ENCODE data around the gene P2RX1.

DNA sequence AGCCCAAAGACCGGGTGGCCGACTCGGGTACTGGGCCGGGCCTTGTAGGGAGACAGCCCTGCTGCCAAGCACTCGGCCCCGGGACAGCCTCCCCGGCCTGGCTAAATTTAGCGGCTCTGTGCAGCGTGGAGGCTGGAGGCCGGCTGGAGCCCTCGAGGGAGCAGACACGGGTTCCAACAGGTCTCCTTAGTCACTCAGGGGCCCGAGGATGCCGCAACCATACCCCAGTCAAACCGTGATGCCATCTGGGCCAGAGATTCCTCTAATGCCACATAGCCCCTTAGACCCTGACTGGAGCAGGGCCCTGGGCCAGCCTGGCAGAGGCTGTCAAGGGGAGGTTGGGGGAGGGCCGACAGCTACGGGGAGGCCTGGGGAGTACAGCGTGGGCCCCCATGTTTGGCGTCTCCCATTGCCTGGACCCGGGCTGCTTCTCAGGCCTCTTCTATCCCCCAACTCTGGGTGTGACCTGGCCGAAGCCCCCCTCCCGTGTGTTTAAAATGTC is 2.9 kb upstream of the P2RX1 start:
- TF ChIP-seq, protein P1, sequence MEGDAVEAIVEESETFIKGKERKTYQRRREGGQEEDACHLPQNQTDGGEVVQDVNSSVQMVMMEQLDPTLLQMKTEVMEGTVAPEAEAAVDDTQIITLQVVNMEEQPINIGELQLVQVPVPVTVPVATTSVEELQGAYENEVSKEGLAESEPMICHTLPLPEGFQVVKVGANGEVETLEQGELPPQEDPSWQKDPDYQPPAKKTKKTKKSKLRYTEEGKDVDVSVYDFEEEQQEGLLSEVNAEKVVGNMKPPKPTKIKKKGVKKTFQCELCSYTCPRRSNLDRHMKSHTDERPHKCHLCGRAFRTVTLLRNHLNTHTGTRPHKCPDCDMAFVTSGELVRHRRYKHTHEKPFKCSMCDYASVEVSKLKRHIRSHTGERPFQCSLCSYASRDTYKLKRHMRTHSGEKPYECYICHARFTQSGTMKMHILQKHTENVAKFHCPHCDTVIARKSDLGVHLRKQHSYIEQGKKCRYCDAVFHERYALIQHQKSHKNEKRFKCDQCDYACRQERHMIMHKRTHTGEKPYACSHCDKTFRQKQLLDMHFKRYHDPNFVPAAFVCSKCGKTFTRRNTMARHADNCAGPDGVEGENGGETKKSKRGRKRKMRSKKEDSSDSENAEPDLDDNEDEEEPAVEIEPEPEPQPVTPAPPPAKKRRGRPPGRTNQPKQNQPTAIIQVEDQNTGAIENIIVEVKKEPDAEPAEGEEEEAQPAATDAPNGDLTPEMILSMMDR (IDR thresholded peaks at IDR 0.05): no peak
- TF ChIP-seq POLR2A (IDR thresholded peaks at IDR 0.05): no peak
- TF ChIP-seq EP300 (IDR thresholded peaks at IDR 0.05): no peak
